Endothelial cell of umbilical vein (primary cell): Measurements from ENCODE around the gene MAGI1. TPM values are rescaled to one million over a fixed set of nuclear protein-coding genes. Genes with fewer than 3 reads are reported as not detected.

Experiments
- BruUV-seq: library from RNA; stranded (reverse); fragments of 400-500 nt; replicated peaks from 2 replicates; lab custom pipeline; 2021; lab: Mats Ljungman, UMichigan
- CTCF ChIA-PET: fragments of 300-600, 350-600 bp; sonication (Branson Sonifier 250); formaldehyde crosslinking; loops from one replicate; lab custom pipeline; 2021; ENCODE audit warnings: antibody characterized with exemption, inconsistent platforms; lab: Charles Lee
- POLR2A ChIA-PET: fragments of 300-600, 350-600 bp; sonication (Branson Sonifier 250); formaldehyde crosslinking; loops from one replicate; lab custom pipeline; 2021; ENCODE audit warnings: antibody characterized with exemption, inconsistent platforms; lab: Charles Lee
- DNase-seq: peaks from one replicate; pipeline ENCODE4 v3.0.0-alpha.2; 2011; ENCODE audit warnings: low read depth, low spot score
- FAIRE-seq: peaks from 2 replicates; lab custom pipeline; 2011; peaks lifted over from hg19 to GRCh38; lab: Jason Lieb, UNC
- H2AFZ ChIP-seq: 2 replicates; pipeline ENCODE4 v1.6.0; 2012; ENCODE audit warnings: low read depth, low read length, control low read depth, inconsistent platforms
- H3K27ac ChIP-seq: 2 replicates; pipeline ENCODE4 v1.5.1; 2011; ENCODE audit warnings: low read depth, mild to moderate bottlenecking, control low read depth, low read length, moderate library complexity; ENCODE audit not compliant: insufficient read depth
- H3K27me3 ChIP-seq, 2 experiments: 2 replicates each; pipeline versions ENCODE4 v1.6.0 to v1.6.1; 2011; ENCODE audit warnings: low read length in 2 of 2, mixed read lengths in 1 of 2; ENCODE audit not compliant: control insufficient read depth in 2 of 2, insufficient read depth in 2 of 2
- H3K36me3 ChIP-seq, 2 experiments: 2 replicates in 1 of 2; 3 replicates in 1 of 2; pipeline ENCODE4 v1.5.1; 2011; ENCODE audit warnings: low read length in 2 of 2, mild to moderate bottlenecking in 1 of 2, moderate library complexity in 1 of 2; ENCODE audit not compliant: control insufficient read depth in 2 of 2, insufficient read depth in 2 of 2; ENCODE audit errors: extremely low read depth in 1 of 2
- H3K4me1 ChIP-seq: 3 replicates; pipeline ENCODE4 v1.5.1; 2011; ENCODE audit warnings: mild to moderate bottlenecking, low read length; ENCODE audit not compliant: control insufficient read depth, insufficient read depth; ENCODE audit errors: extremely low read depth
- H3K4me2 ChIP-seq: 2 replicates; pipeline ENCODE4 v1.6.1; 2011; ENCODE audit warnings: low read length, control low read depth, mixed read lengths; ENCODE audit not compliant: insufficient read depth
- H3K4me3 ChIP-seq, 3 experiments: fragments of 200-600 bp in 1 of 3; sonication (generic), shearing (Covaris generic) in 1 of 3; replicated peaks in 1 of 3; 2 replicates each; pipeline ENCODE4 v1.5.1; 2011 to 2016; ENCODE audit warnings: control low read depth in 3 of 3, low read length in 3 of 3, mild to moderate bottlenecking in 2 of 3, inconsistent platforms in 1 of 3, low read depth in 1 of 3, moderate library complexity in 1 of 3; ENCODE audit not compliant: insufficient read depth in 1 of 3
- H3K79me2 ChIP-seq: 2 replicates; pipeline ENCODE4 v1.6.0; 2012; ENCODE audit warnings: low read length, inconsistent platforms; ENCODE audit not compliant: control insufficient read depth, insufficient read depth
- H3K9ac ChIP-seq: replicated peaks from 2 replicates; pipeline ENCODE3; 2011; ENCODE audit warnings: low read length, control low read depth; ENCODE audit not compliant: insufficient read depth; ENCODE audit errors: extremely low read depth
- H3K9me1 ChIP-seq: replicated peaks from 3 replicates; pipeline ENCODE4 v1.6.0; 2011; ENCODE audit warnings: mild to moderate bottlenecking, low read length; ENCODE audit not compliant: control insufficient read depth, insufficient read depth; ENCODE audit errors: extremely low read depth
- H3K9me3 ChIP-seq: replicated peaks from 2 replicates; pipeline ENCODE4 v1.5.1; 2012; ENCODE audit warnings: low read length, inconsistent platforms; ENCODE audit not compliant: control insufficient read depth, insufficient read depth
- H4K20me1 ChIP-seq: replicated peaks from 2 replicates; pipeline ENCODE3; 2011; ENCODE audit warnings: mild to moderate bottlenecking, low read length; ENCODE audit not compliant: control insufficient read depth, insufficient read depth; ENCODE audit errors: extremely low read depth
- CTCF ChIP-seq, 2 donors: IDR thresholded peaks; 1 replicate in 1 of 2; 2 replicates in 1 of 2; pipeline ENCODE4 v1.5.1; 2011; ENCODE audit warnings: low read length in 2 of 2, mild to moderate bottlenecking in 2 of 2, moderate library complexity in 2 of 2, control low read depth in 1 of 2, inconsistent platforms in 1 of 2, low read depth in 1 of 2; ENCODE audit not compliant: insufficient read depth in 1 of 2; ENCODE audit errors: extremely low read depth in 1 of 2
- EZH2 ChIP-seq: IDR thresholded peaks from 2 replicates; pipeline ENCODE4 v1.6.1; 2012; ENCODE audit warnings: borderline replicate concordance, low read depth, mild to moderate bottlenecking, moderate library complexity, low read length, inconsistent platforms; ENCODE audit not compliant: severe bottlenecking
- FOS ChIP-seq: IDR thresholded peaks from 2 replicates; pipeline ENCODE4 v1.6.1; 2011; ENCODE audit warnings: mild to moderate bottlenecking, low read length, moderate library complexity, borderline replicate concordance; ENCODE audit not compliant: insufficient read depth
- JUN ChIP-seq: IDR thresholded peaks from 2 replicates; pipeline ENCODE4 v1.6.1; 2011; ENCODE audit warnings: borderline replicate concordance, low read depth; ENCODE audit not compliant: insufficient read length, insufficient read depth
- MAX ChIP-seq: IDR thresholded peaks from 2 replicates; pipeline ENCODE4 v1.6.1; 2011; ENCODE audit not compliant: insufficient read depth, insufficient read length
- MYC ChIP-seq: IDR thresholded peaks from one replicate; pipeline ENCODE4 v1.6.1; 2011; ENCODE audit warnings: mild to moderate bottlenecking, low read depth, low read length
- POLR2A ChIP-seq: IDR thresholded peaks from 2 replicates; pipeline ENCODE4 v1.6.1; 2012; ENCODE audit warnings: low read depth, mild to moderate bottlenecking, control low read depth, low read length
- POLR2AphosphoS5 ChIP-seq: IDR thresholded peaks from 2 replicates; pipeline ENCODE4 v1.6.1; 2012; ENCODE audit warnings: low read depth, mild to moderate bottlenecking, control low read depth, low read length, moderate library complexity; ENCODE audit not compliant: insufficient read depth
- dilution Hi-C: fragments of 300-500 bp; cut with MboI; formaldehyde crosslinking; loops from one replicate; pipeline ENCODE4 v1.15.0; 2019; ENCODE audit warnings: low sequenced_read_pairs; ENCODE audit not compliant: extremely low pct_ligation_motif_present
- intact Hi-C: fragments of 100-400 bp; cut with micrococcal nuclease; formaldehyde crosslinking; loops from one replicate; pipeline ENCODE4 v1.10.0; 2022
- polyA plus RNA-seq, 4 experiments: library from polyadenylated mRNA; depleted of rRNA in 3 of 4; stranded (reverse) in 3 of 4; unstranded in 1 of 4; fragments of >200 nt; gene quantifications; 2 replicates each; pipeline versions ENCODE4 v1.2.1 to v1.2.3, GENCODE V29; 2011 to 2012; ENCODE audit warnings: missing spikeins in 1 of 4
- total RNA-seq: library from RNA; stranded (reverse); gene quantifications from 2 replicates; pipeline ENCODE4 v1.2.3, GENCODE V29; 2021

Gene MAGI1
- total and polyA plus RNA-seq, 2 donors (not counting 3 experiments of a cell fraction or from before 2014, with no cell fraction given), result 10.1 to 47.9 TPM

GRCh38 chr3:65767551-65767950 lies 271.2 kb downstream of the MAGI1 start:
- Histone ChIP-seq H3K79me2 (no peaks in the 10 kb centered on the region), H3K9me1 (no peaks in the 10 kb centered on the region), H3K27ac (no peak overlapping the region), H3K9ac (no peak overlapping the region), H3K9me3 (no peaks in the 10 kb centered on the region), H3K4me2 (no peak overlapping the region), H3K27me3 (no peaks in the 10 kb centered on the region), H4K20me1 (no peaks in the 10 kb centered on the region), H2AFZ (no peak overlapping the region), H3K4me3 (no peak overlapping the region), H3K36me3 (no peaks in the 10 kb centered on the region), H3K4me1 (no peaks in the 10 kb centered on the region)
- no peak for DNase-seq
- CTCF ChIA-PET, result interaction anchor here (1.2 kb wide), 1 partner anchor 16 kb away, joined by 4 read pairs; no protein-coding TSS in a partner anchor
- dilution Hi-C loops (no loop called here), intact Hi-C loops (no loop called here)
- TF ChIP-seq MAX (no peak), CTCF (IDR thresholded peaks at IDR 0.05; ENCODE audit: extremely low read depth in 1 of 2, insufficient read depth in 1 of 2, low read depth in 1 of 2, low read length in 2 of 2) (no peak), POLR2AphosphoS5 (no peak), FOS (no peak), POLR2A (no peak), JUN (no peak), EZH2 (no peak), MYC (no peak)
- POLR2A ChIA-PET, result no interaction called here
- no TSS peak for BruUV-seq
- no peak for FAIRE-seq
